ENCODE measurements around the gene DCAF10. TPM values are rescaled to one million over a fixed set of nuclear protein-coding genes. Genes with fewer than 3 reads are reported as not detected.

DCAF10 gene
- total RNA-seq, 1 donor: 24.2 TPM

GRCh38 chr9:37778534-37778933 lies 22.1 kb upstream of the DCAF10 start:
- TF ChIP-seq, protein P1, sequence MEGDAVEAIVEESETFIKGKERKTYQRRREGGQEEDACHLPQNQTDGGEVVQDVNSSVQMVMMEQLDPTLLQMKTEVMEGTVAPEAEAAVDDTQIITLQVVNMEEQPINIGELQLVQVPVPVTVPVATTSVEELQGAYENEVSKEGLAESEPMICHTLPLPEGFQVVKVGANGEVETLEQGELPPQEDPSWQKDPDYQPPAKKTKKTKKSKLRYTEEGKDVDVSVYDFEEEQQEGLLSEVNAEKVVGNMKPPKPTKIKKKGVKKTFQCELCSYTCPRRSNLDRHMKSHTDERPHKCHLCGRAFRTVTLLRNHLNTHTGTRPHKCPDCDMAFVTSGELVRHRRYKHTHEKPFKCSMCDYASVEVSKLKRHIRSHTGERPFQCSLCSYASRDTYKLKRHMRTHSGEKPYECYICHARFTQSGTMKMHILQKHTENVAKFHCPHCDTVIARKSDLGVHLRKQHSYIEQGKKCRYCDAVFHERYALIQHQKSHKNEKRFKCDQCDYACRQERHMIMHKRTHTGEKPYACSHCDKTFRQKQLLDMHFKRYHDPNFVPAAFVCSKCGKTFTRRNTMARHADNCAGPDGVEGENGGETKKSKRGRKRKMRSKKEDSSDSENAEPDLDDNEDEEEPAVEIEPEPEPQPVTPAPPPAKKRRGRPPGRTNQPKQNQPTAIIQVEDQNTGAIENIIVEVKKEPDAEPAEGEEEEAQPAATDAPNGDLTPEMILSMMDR (IDR thresholded peaks at IDR 0.05; ENCODE audit: insufficient read depth, low read depth, low read length): no peak
- no peak for DNase-seq (ENCODE audit: low read depth)
- H3K4me3 ChIP-seq (ENCODE audit: low read depth, low read length): no peak overlapping the region

DNA sequence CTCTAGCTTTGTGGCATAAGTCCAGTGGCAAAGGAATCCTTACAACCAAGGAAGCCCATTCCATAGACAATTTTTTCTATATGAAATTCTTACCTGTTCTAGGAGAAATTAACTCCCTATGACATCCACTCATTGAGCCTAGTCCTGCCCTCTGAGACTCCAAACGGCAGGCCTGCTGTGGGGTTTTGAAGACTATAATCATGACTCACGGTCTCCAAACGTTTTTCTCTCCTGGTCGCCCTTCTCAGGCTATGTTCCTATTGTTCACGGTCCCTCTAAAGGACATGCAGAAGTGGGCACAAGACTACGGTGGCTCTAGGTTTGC lies 16.3 kb upstream of the DCAF10 start:
- TF ChIP-seq, protein P1 (IDR thresholded peaks at IDR 0.05; ENCODE audit: insufficient read depth, low read depth, low read length): no peak
- H3K4me3 ChIP-seq (ENCODE audit: low read depth, low read length): peak overlapping the region; percentile 94
- DNase-seq (ENCODE audit: low read depth): no peak

DNA sequence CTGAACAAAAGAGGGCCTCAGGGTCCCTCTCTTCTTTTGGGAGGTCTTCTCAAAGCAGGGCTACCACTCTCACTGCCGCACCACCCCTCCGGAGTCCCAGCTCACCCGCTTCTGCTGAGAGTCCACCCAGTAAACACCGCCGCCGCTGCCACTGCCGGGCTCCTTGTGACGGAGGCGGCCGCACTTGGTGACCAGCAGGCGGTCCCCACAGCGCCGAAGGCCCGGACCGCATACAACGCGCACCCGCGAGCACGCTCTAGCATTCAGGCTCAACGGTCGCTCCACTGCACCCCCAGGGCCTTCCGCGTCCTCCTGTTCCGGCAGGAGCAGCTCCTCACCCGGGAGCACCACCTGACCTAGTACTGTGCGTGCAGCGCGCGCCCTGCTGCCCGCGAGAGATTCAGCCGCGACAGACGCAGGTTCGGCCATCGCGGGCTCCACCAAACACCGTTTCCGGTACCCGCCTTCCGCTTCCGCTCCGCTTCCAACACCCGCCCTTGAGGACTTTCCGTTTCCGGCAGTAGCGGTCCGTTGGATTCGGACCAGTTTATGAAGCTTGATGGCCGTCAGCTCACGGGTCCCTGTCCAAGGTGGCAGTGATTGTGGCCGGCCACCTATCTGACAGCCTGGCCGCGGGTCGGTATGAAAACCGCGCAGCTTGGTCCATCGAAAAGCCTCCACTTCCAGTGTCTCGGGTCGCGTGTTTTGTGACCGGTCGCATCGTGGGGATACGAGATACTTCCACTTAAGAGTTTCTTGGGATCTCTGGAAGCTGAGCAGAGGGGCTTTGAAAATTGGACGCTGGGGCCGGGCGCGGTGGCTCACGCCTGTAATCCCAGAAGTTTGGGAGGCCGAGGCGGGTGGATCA lies 15.7 kb upstream of the DCAF10 start, which contains the start of gene EXOSC3:
Gene EXOSC3 (minus strand): TSS at position 449 of the 868 bp plus-strand sequence. CDS start 20 bp downstream, at position 429.
- H3K4me3 ChIP-seq (ENCODE audit: low read depth, low read length): peak within 1 kb of the TSS; percentile 94
- peak; percentile 89 for DNase-seq (ENCODE audit: low read depth)
- TF ChIP-seq, protein P1 (IDR thresholded peaks at IDR 0.05; ENCODE audit: insufficient read depth, low read depth, low read length): no peak

DNA sequence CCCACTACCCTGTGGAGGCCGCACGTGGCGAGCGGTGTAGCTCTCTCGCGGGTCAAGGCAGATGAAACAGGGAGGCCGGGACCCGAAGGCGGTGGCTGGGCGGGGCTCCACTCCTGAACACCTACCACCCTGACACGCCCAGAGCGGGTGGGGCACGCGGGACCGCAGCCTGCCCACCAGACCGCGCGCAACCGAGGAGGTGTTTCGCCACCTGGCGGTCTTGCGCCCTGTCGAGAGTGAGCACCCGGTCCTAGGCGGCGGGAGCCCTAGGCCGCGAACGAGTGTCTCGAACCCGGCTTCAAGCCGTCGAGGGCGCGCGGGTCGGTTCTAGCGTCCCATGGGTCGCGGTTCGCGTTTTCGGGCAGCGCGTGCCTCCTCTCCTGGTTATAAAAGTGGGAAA lies 13.5 kb upstream of the DCAF10 start:
- TF ChIP-seq, protein P1 (IDR thresholded peaks at IDR 0.05; ENCODE audit: insufficient read depth, low read depth, low read length): no peak
- H3K4me3 ChIP-seq (ENCODE audit: low read depth, low read length): no peak overlapping the region
- DNase-seq (ENCODE audit: low read depth): no peak

- no peak overlapping the region for H3K4me3 ChIP-seq (ENCODE audit: low read depth, low read length)
- DNase-seq (ENCODE audit: low read depth): no peak
- TF ChIP-seq, protein P1 (IDR thresholded peaks at IDR 0.05; ENCODE audit: insufficient read depth, low read depth, low read length): no peak
Measured at GRCh38 chr9:37788332-37788731, 12.3 kb upstream of the DCAF10 start.

DNA sequence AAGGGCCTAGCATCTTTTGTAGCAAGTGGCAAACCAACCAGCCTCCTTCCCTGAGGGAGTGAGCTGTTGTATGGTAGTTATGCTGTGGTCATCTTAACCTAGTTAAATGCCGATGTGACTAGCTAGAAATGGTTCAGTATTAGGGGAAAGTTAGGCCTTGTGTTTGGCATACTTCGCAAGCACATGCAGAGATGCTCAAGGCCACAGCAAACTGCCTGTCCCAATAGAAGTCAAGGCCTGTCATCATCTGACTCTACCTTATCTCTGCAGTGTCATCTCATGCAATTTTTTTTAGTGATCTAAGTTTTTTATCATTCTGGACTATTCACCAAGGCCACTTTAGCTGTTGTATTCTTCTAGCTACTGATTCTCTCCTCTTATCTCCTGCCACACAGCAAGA lies 10.5 kb upstream of the DCAF10 start:
- H3K4me3 ChIP-seq (ENCODE audit: low read depth, low read length): no peak overlapping the region
- TF ChIP-seq, protein P1 (IDR thresholded peaks at IDR 0.05; ENCODE audit: insufficient read depth, low read depth, low read length): no peak
- DNase-seq (ENCODE audit: low read depth): no peak

All from fibroblast of villous mesenchyme (primary cell).